Heart left ventricle (tissue), 16 donors: ENCODE results near the gene ACADVL. TPM values are rescaled to one million over a fixed set of nuclear protein-coding genes. Genes with fewer than 3 reads are reported as not detected.

Experiments used
- ATAC-seq, 4 donors: fragments of 200-7000 bp; cut with Tn5 transposase; one replicate each; pipeline ENCODE4 v1.9.1; 2020 to 2022; ENCODE audit warnings: moderate library complexity in 4 of 4, mild to moderate bottlenecking in 3 of 4, moderate number of reproducible peaks in 1 of 4
- DNase-seq, 5 donors: peaks; one replicate each; pipeline ENCODE4 v3.0.0-alpha.2; 2020
- H3K27ac ChIP-seq, 12 donors: fragments of 200-600 bp; sonication (generic) in 4 of 12; one replicate each; pipeline versions ENCODE4 v1.5.0 to v1.8.0; 2016 to 2022; ENCODE audit warnings: mild to moderate bottlenecking in 2 of 12
- H3K27me3 ChIP-seq, 9 donors: fragments of 200-600 bp; sonication (generic) in 2 of 9; one replicate each; pipeline versions ENCODE4 v1.5.1 to v1.8.0; 2016 to 2022; ENCODE audit warnings: mild to moderate bottlenecking in 3 of 9
- H3K36me3 ChIP-seq, 9 donors: fragments of 200-600 bp; sonication (generic) in 2 of 9; one replicate each; pipeline versions ENCODE4 v1.5.0 to v1.8.0; 2018 to 2022; ENCODE audit warnings: mild to moderate bottlenecking in 2 of 9
- H3K4me1 ChIP-seq, 12 donors: fragments of 200-600 bp; sonication (generic) in 4 of 12; one replicate each; pipeline versions ENCODE4 v1.5.0 to v1.8.0; 2016 to 2022; ENCODE audit warnings: mild to moderate bottlenecking in 3 of 12
- H3K4me3 ChIP-seq, 12 donors: fragments of 200-600 bp; sonication (generic) in 4 of 12; one replicate each; pipeline versions ENCODE4 v1.5.0 to v1.8.0; 2017 to 2022; ENCODE audit warnings: mild to moderate bottlenecking in 9 of 12, moderate library complexity in 4 of 12
- H3K9me3 ChIP-seq, 12 donors: fragments of 200-600 bp; sonication (generic) in 4 of 12; one replicate each; pipeline versions ENCODE4 v1.5.0 to v1.8.0; 2016 to 2022; ENCODE audit warnings: mild to moderate bottlenecking in 1 of 12
- CTCF ChIP-seq, 12 donors: fragments of 200-600 bp; sonication (generic) in 4 of 12; IDR thresholded peaks; one replicate each; pipeline versions ENCODE4 v1.5.0 to v1.8.0; 2018 to 2022; ENCODE audit warnings: antibody characterized with exemption in 12 of 12, mild to moderate bottlenecking in 5 of 12
- POLR2A ChIP-seq, 2 donors: fragments of 450-650 bp; IDR thresholded peaks; one replicate each; pipeline ENCODE4 v1.6.1; 2017; ENCODE audit warnings: antibody characterized with exemption in 2 of 2, mild to moderate bottlenecking in 2 of 2, moderate library complexity in 2 of 2
- WGBS, 4 donors: extraction: QIAGEN DNeasy Blood & Tissue Kit in 2 of 4; methylation state at CpG; one replicate each; pipeline versions ENCODE4 v1.1.5 to v1.1.7; 2013 to 2018; 5-methylcytosine and 5-hydroxymethylcytosine counted together
- intact Hi-C, 10 donors: fragments of 100-400 bp; cut with DNase I; formaldehyde crosslinking; loops; one replicate each; pipeline versions ENCODE4 v1.11.1 to v1.14.2; 2022
- polyA plus RNA-seq, 2 donors: library from polyadenylated mRNA; stranded (reverse); fragments of 200-250 nt; gene quantifications; one replicate each; pipeline ENCODE4 v1.2.3, GENCODE V29; 2013
- total RNA-seq, 9 donors: library from RNA; depleted of rRNA in 2 of 9; stranded (reverse); fragments of >200 nt in 2 of 9; fragmentation: NEBNext Ultra II Directional in 3 of 9; extraction: Animal tissue kit (Norgen Biotek cat#: 25700) in 3 of 9; gene quantifications; one replicate each; pipeline versions ENCODE4 v1.1.0 to v1.2.4, GENCODE V29; 2016 to 2023
- donor health status: ischemic (EF 13 %, LVEDD 7.1; RV severe dilation, severe dysfunction).
- donor health status: healthy with polysubstance abuse.
- donor health status: DM: no; HTN: yes; CAD: no.
- donor health status: DM: no; HTN: no; CAD: no.
- donor health status: ischemic (EF 25% LVEDD 6.9; RV normal size, moderate dysfunction).
- donor health status: ischemic (EF 25% LVEDD 5.7; RV mildly dilated, moderate dysfunction).
- donor health status: healthy.
- donor health status: DM: yes; HTN: yes; CAD: no.
- donor health status: ischemic (EF 35%, LVEDD 5.7; RV mildly dilated, moderate dysfunction).
- donor health status: nonischemic (EF 11% LVEDD 7.7; RV severe dilation, severe dysfunction).
- donor health status: DM: yes; HTN: yes; CAD: no.
- donor health status: PGD.
- donor health status: ischemic (EF 29% LVEDD 5.4; RV normal size, mild dysfunction).
- donor health status: nonischemic (EF 23%, LVEDD 6.1; RV moderate dilation, normal function).

Gene ACADVL
- total and polyA plus RNA-seq, 11 donors: 601 to 2,758 (median 1,385) TPM

GRCh38 chr17:7260151-7260550, 40.4 kb downstream of the ACADVL start:
- Histone ChIP-seq H3K4me3 (no peak overlapping the region), H3K27ac (no peak overlapping the region), H3K9me3 (no peaks in the 10 kb centered on the region), H3K36me3 (peaks cover 0 to 49% (median 44%) of the 10 kb centered on the region in 9 donors), H3K27me3 (peaks cover 18 to 44% (median 36%) of the 10 kb centered on the region in 9 donors), H3K4me1 (peaks cover 0 to 36% (median 23%) of the 10 kb centered on the region in 12 donors)
- ATAC-seq (no peak), DNase-seq (no peak)
- TF ChIP-seq POLR2A (IDR thresholded peaks at IDR 0.05) (no peak), CTCF (IDR thresholded peaks at IDR 0.05) (no peak)
- intact Hi-C loops: no loop called here
- 83 to 93% (median 90%) methylated on average over 2 to 4 of the region's 4 CpGs for WGBS, 4 donors

GRCh38 chr17:7260651-7261378, 41.1 kb downstream of the ACADVL start:
- Histone ChIP-seq H3K4me1 (peaks cover 0 to 36% (median 23%) of the 10 kb centered on the region in 12 donors), H3K27ac (peak overlapping the region in 2 of 12 donors; percentile 19 to 33), H3K4me3 (peak overlapping the region; percentile 9 to 64 (median 52)), H3K27me3 (peaks cover 18 to 50% (median 36%) of the 10 kb centered on the region in 9 donors), H3K9me3 (no peaks in the 10 kb centered on the region), H3K36me3 (peaks cover 0 to 42% (median 37%) of the 10 kb centered on the region in 9 donors)
- ATAC-seq: peak; percentile 11 to 60 (median 52)
- TF ChIP-seq POLR2A (IDR thresholded peaks at IDR 0.05): no peak
- peak in 1 of 5 donors; percentile 43 for DNase-seq
- WGBS, 4 donors: 6 to 27% (median 9%) methylated on average over 12 to 54 of the region's 54 CpGs
- intact Hi-C loops: no loop called here

- DNase-seq (no peak), ATAC-seq (peak in 2 of 4 donors; percentile 26 to 38)
- intact Hi-C loops: no loop called here
- no peaks in the 10 kb centered on the region for H3K9me3 ChIP-seq
- peaks cover 0 to 36% (median 23%) of the 10 kb centered on the region in 12 donors for H3K4me1 ChIP-seq
- H3K27ac ChIP-seq: peak overlapping the region in 2 of 12 donors; percentile 19 to 33
- TF ChIP-seq POLR2A (IDR thresholded peaks at IDR 0.05): no peak
- TF ChIP-seq CTCF (IDR thresholded peaks at IDR 0.05): no peak
- WGBS, 4 donors: 7 to 19% (median 12%) methylated on average over 19 to 71 of the region's 71 CpGs
- peaks cover 0 to 34% (median 30%) of the 10 kb centered on the region in 9 donors for H3K36me3 ChIP-seq
- peak overlapping the region; percentile 9 to 64 (median 52) for H3K4me3 ChIP-seq
- peaks cover 18 to 50% (median 36%) of the 10 kb centered on the region in 9 donors for H3K27me3 ChIP-seq
Measured at GRCh38 chr17:7261379-7262191, 41.8 kb downstream of the ACADVL start.

- H3K27ac ChIP-seq: peak within 1 kb of the TSS in 2 of 12 donors; percentile 19 to 33
- no peak for ATAC-seq
Measured at GRCh38 chr17:7262192-7262934, 42.6 kb downstream of the ACADVL start, which contains the start of gene CLDN7. Gene CLDN7 (minus strand): TSS chr17:7262478. CDS start chr17:7262043, 435 bp downstream.

More at GRCh38 chr17:7262192-7262934, 42.6 kb downstream of the ACADVL start, which contains the start of gene CLDN7:
- DNase-seq: no peak
- WGBS, 4 donors: 7 to 15% (median 8%) methylated on average over 38 to 64 of the region's 64 CpGs
- intact Hi-C loops: no loop called here
- Histone ChIP-seq H3K4me3 (peak within 1 kb of the TSS; percentile 9 to 64 (median 52)), H3K9me3 (no peaks in the 10 kb centered on the region), H3K27me3 (peaks cover 18 to 57% (median 36%) of the 10 kb centered on the region in 9 donors), H3K4me1 (peaks cover 0 to 36% (median 23%) of the 10 kb centered on the region in 12 donors), H3K36me3 (peaks cover 0 to 27% (median 22%) of the 10 kb centered on the region in 9 donors)
- TF ChIP-seq POLR2A (IDR thresholded peaks at IDR 0.05): no peak
- no peak for TF ChIP-seq CTCF (IDR thresholded peaks at IDR 0.05)
